ENCODE data around the gene SNX10. TPM values are rescaled to one million over a fixed set of nuclear protein-coding genes. Genes with fewer than 3 reads are reported as not detected.
A peak's percentile ranks its signal among the peaks of the same experiment; 100 is the strongest.

Gene SNX10
- total and polyA plus RNA-seq, 2 of the 8 experiments (the other 6 are each of a cell fraction or from before 2014, with no cell fraction given): 4.4 to 9.6 TPM

GRCh38 chr7:26397796-26398426 is 106.2 kb downstream of the SNX10 start (continued):
- no peak for TF ChIP-seq CHD7 (IDR thresholded peaks at IDR 0.05; ENCODE audit: insufficient replicate concordance, low read length)
- TF ChIP-seq JUN (IDR thresholded peaks at IDR 0.05; ENCODE audit: low read depth, low read length): no peak
- TF ChIP-seq E2F6 (IDR thresholded peaks at IDR 0.05): peak; percentile 80
- TF ChIP-seq CREB1 (IDR thresholded peaks at IDR 0.05): no peak
- peak; percentile 90 to 93; a peak in 3 of 4 replicates for TF ChIP-seq HDAC2 (IDR thresholded peaks at IDR 0.05; ENCODE audit: borderline replicate concordance in 1 of 2, low read depth in 2 of 2, low read length in 2 of 2)
- TF ChIP-seq ATF2 (IDR thresholded peaks at IDR 0.05; ENCODE audit: low read length): no peak
- TF ChIP-seq SIRT6 (IDR thresholded peaks at IDR 0.05; ENCODE audit: low read length): no peak
- TF ChIP-seq SP1 (IDR thresholded peaks at IDR 0.05; ENCODE audit: low read depth, low read length): no peak

Measured in H1 (cell line).